Lower leg skin (tissue), 4 donors: ENCODE data around the gene STARD5. TPM values are rescaled to one million over a fixed set of nuclear protein-coding genes. Genes with fewer than 3 reads are reported as not detected.
A peak's percentile ranks its signal among the peaks of the same experiment; 100 is the strongest.

Experiments used
- DNase-seq, 2 donors: peaks; one replicate each; pipeline ENCODE4 v3.0.0-alpha.2; 2019; ENCODE audit warnings: low spot score in 2 of 2
- H3K4me3 ChIP-seq: fragments of 200-600 bp; sonication (generic); 2 replicates; pipeline ENCODE4 v1.5.1; 2017; ENCODE audit warnings: mild to moderate bottlenecking, low read depth; ENCODE audit not compliant: poor library complexity, severe bottlenecking
- CTCF ChIP-seq, 3 donors: fragments of 450-650 bp; IDR thresholded peaks; one replicate each; pipeline ENCODE4 v1.5.1; 2016; ENCODE audit warnings: antibody characterized with exemption in 3 of 3, mild to moderate bottlenecking in 3 of 3, moderate library complexity in 2 of 3
- POLR2A ChIP-seq, 2 donors: fragments of 450-650 bp; IDR thresholded peaks; one replicate each; pipeline ENCODE4 v1.6.1; 2016 to 2017; ENCODE audit warnings: antibody characterized with exemption in 2 of 2, mild to moderate bottlenecking in 1 of 2, moderate library complexity in 1 of 2
- WGBS, 2 donors: methylation state at CpG; one replicate each; pipeline ENCODE4 v1.1.5; 2018; 5-methylcytosine and 5-hydroxymethylcytosine counted together
- intact Hi-C: fragments of 100-400 bp; cut with DNase I; formaldehyde crosslinking; loops from one replicate; pipeline ENCODE4 v1.15.0; 2023; ENCODE audit warnings: low total_unique reads
- total RNA-seq, 4 donors: library from RNA; depleted of rRNA; stranded (reverse); fragments of >200 nt; gene quantifications; one replicate each; pipeline ENCODE4 v1.1.0, GENCODE V29; 2016

STARD5 gene
- total RNA-seq, 4 donors from 2014 or later: 57.0 to 108 (median 92.7) TPM

GRCh38 chr15:81282911-81283310, 41.0 kb downstream of the STARD5 start:
- H3K4me3 ChIP-seq: no peak overlapping the region
- intact Hi-C loops: no loop called here
- TF ChIP-seq CTCF (IDR thresholded peaks at IDR 0.05) (no peak), POLR2A (IDR thresholded peaks at IDR 0.05) (no peak)
- WGBS, 2 donors: 88 to 99% methylated on average over 5 of the region's 5 CpGs
- peak in 1 of 2 donors; percentile 65 for DNase-seq

- no peak for DNase-seq
- no peak for TF ChIP-seq POLR2A (IDR thresholded peaks at IDR 0.05)
- no peak for TF ChIP-seq CTCF (IDR thresholded peaks at IDR 0.05)
Measured at GRCh38 chr15:81282606-81282895, 41.4 kb downstream of the STARD5 start.

GRCh38 chr15:81281766-81282605, 42.0 kb downstream of the STARD5 start:
- intact Hi-C loops: no loop called here
- DNase-seq: peak in 1 of 2 donors; percentile 69
- WGBS, 2 donors: 82 to 83% methylated on average over 12 of the region's 12 CpGs
- H3K4me3 ChIP-seq: no peak overlapping the region
- TF ChIP-seq POLR2A (IDR thresholded peaks at IDR 0.05) (no peak), CTCF (IDR thresholded peaks at IDR 0.05) (no peak)

More at GRCh38 chr15:81282606-81282895, 41.4 kb downstream of the STARD5 start:
- WGBS, 2 donors: 94 to 96% methylated on average over 18 of the region's 18 CpGs
- intact Hi-C loops: no loop called here
- H3K4me3 ChIP-seq: no peak overlapping the region

- intact Hi-C loops: no loop called here
- H3K4me3 ChIP-seq: no peak overlapping the region
- DNase-seq: no peak
- TF ChIP-seq POLR2A (IDR thresholded peaks at IDR 0.05): no peak
- no peak for TF ChIP-seq CTCF (IDR thresholded peaks at IDR 0.05)
- 88 to 90% methylated on average over 3 of the region's 3 CpGs for WGBS, 2 donors
Measured at GRCh38 chr15:81281456-81281735, 42.5 kb downstream of the STARD5 start.

GRCh38 chr15:81280696-81281455, 43.1 kb downstream of the STARD5 start:
- no peak for TF ChIP-seq CTCF (IDR thresholded peaks at IDR 0.05)
- no peak for TF ChIP-seq POLR2A (IDR thresholded peaks at IDR 0.05)
- H3K4me3 ChIP-seq: no peak overlapping the region
- 60 to 72% methylated on average over 8 of the region's 8 CpGs for WGBS, 2 donors
- intact Hi-C loops: no loop called here
- DNase-seq: peak in 1 of 2 donors; percentile 79
